HepG2 (cell line): ENCODE results near the gene POFUT2. TPM values are rescaled to one million over a fixed set of nuclear protein-coding genes. Genes with fewer than 3 reads are reported as not detected.

Source experiments
- BATF2 ChIP-seq: sonication (generic); formaldehyde crosslinking; IDR thresholded peaks from 2 replicates; pipeline ENCODE4 v1.8.0; 2022; ENCODE audit warnings: mild to moderate bottlenecking, missing genetic modification reagents, moderate library complexity
- CCDC6 ChIP-seq: sonication (generic); formaldehyde crosslinking; IDR thresholded peaks from 2 replicates; pipeline ENCODE4 v1.8.1; 2022; ENCODE audit warnings: mild to moderate bottlenecking, missing genetic modification reagents, moderate library complexity
- CHCHD3 ChIP-seq: sonication (generic); formaldehyde crosslinking; IDR thresholded peaks from 2 replicates; pipeline ENCODE4 v1.8.0; 2022; ENCODE audit warnings: mild to moderate bottlenecking, missing genetic modification reagents, moderate library complexity
- DR1 ChIP-seq: sonication (generic); formaldehyde crosslinking; IDR thresholded peaks from 2 replicates; pipeline ENCODE4 v1.8.0; 2021; ENCODE audit warnings: mild to moderate bottlenecking, missing genetic modification reagents, inconsistent platforms
- FOXA1 ChIP-seq, 2 experiments: fragments of 450-650 bp in 1 of 2; sonication (generic) in 1 of 2; formaldehyde crosslinking in 1 of 2; IDR thresholded peaks; 2 replicates each; pipeline versions ENCODE4 v1.4.0 to v1.6.1; 2016 to 2020; ENCODE audit warnings: missing genetic modification reagents in 1 of 2
- HNRNPL ChIP-seq: fragments of 200-400 bp; formaldehyde crosslinking; IDR thresholded peaks from 2 replicates; pipeline ENCODE4 v1.6.1; 2017; ENCODE audit warnings: mild to moderate bottlenecking, low read depth, low read length
- JARID2 ChIP-seq: sonication (generic); formaldehyde crosslinking; IDR thresholded peaks from 2 replicates; pipeline ENCODE4 v1.8.1; 2023; ENCODE audit warnings: missing genetic modification reagents, inconsistent platforms; ENCODE audit not compliant: insufficient replicate concordance
- KMT2B ChIP-seq: IDR thresholded peaks from 2 replicates; pipeline ENCODE4 v1.6.1; 2016; ENCODE audit warnings: missing genetic modification reagents, missing compliant biosample characterization
- MAFF ChIP-seq: IDR thresholded peaks from 2 replicates; pipeline ENCODE4 v1.6.1; 2011; ENCODE audit warnings: low read depth, low read length, improper control_type of control experiment
- MEIS2 ChIP-seq: sonication (generic); formaldehyde crosslinking; IDR thresholded peaks from 2 replicates; pipeline ENCODE4 v1.9.0; 2021; ENCODE audit warnings: mild to moderate bottlenecking, missing genetic modification reagents
- MXD3 ChIP-seq: IDR thresholded peaks from 2 replicates; pipeline ENCODE4 v1.6.1; 2016; ENCODE audit warnings: mild to moderate bottlenecking, missing biosample characterization, missing genetic modification reagents
- NAIF1 ChIP-seq: sonication (generic); formaldehyde crosslinking; IDR thresholded peaks from 2 replicates; pipeline ENCODE4 v1.5.0; 2020; ENCODE audit warnings: mild to moderate bottlenecking, missing genetic modification reagents, borderline replicate concordance
- NFE2L2 ChIP-seq: fragments of 150-350 bp; IDR thresholded peaks from 2 replicates; pipeline ENCODE4 v1.6.1; 2014; ENCODE audit warnings: low read length
- POLR2G ChIP-seq: fragments of 200-400 bp; formaldehyde crosslinking; IDR thresholded peaks from 2 replicates; pipeline ENCODE4 v1.6.1; 2018; ENCODE audit warnings: mild to moderate bottlenecking, low read depth, low read length, moderate library complexity
- RFXAP ChIP-seq: sonication (generic); formaldehyde crosslinking; IDR thresholded peaks from 2 replicates; pipeline ENCODE4 v1.4.0; 2020; ENCODE audit warnings: missing genetic modification reagents, borderline replicate concordance
- RNF219 ChIP-seq: sonication (generic); formaldehyde crosslinking; IDR thresholded peaks from 2 replicates; pipeline ENCODE4 v1.5.0; 2020; ENCODE audit warnings: mild to moderate bottlenecking, missing genetic modification reagents
- SNAPC5 ChIP-seq: sonication (generic); formaldehyde crosslinking; IDR thresholded peaks from 2 replicates; pipeline ENCODE4 v1.8.1; 2023; ENCODE audit warnings: mild to moderate bottlenecking, missing genetic modification reagents, borderline replicate concordance
- SP1 ChIP-seq, 2 experiments: fragments of 450-650 bp in 1 of 2; sonication (generic) in 1 of 2; formaldehyde crosslinking in 1 of 2; IDR thresholded peaks; 2 replicates each; pipeline versions ENCODE4 v1.4.0 to v1.6.1; 2016 to 2020; ENCODE audit warnings: missing genetic modification reagents in 1 of 2
- SP2 ChIP-seq: sonication (generic); formaldehyde crosslinking; IDR thresholded peaks from 2 replicates; pipeline ENCODE4 v1.5.1; 2020; ENCODE audit warnings: mild to moderate bottlenecking, missing genetic modification reagents
- TFDP2 ChIP-seq: sonication (generic); formaldehyde crosslinking; IDR thresholded peaks from 2 replicates; pipeline ENCODE4 v1.4.0; 2020; ENCODE audit warnings: missing genetic modification reagents
- XRCC5 ChIP-seq: fragments of 200-400 bp; formaldehyde crosslinking; optimal IDR thresholded peaks from 2 replicates; pipeline ENCODE3; 2017; ENCODE audit warnings: mild to moderate bottlenecking, low read length
- ZEB1 ChIP-seq: IDR thresholded peaks from 2 replicates; pipeline ENCODE4 v1.6.1; 2012; ENCODE audit warnings: mild to moderate bottlenecking, low read depth, inconsistent platforms; ENCODE audit not compliant: insufficient replicate concordance
- ZNF337 ChIP-seq: sonication (generic); formaldehyde crosslinking; IDR thresholded peaks from 2 replicates; pipeline ENCODE4 v1.5.1; 2020; ENCODE audit warnings: missing genetic modification reagents, low read depth, mild to moderate bottlenecking, borderline replicate concordance
- ZNF747 ChIP-seq: sonication (generic); formaldehyde crosslinking; IDR thresholded peaks from 2 replicates; pipeline ENCODE4 v1.8.1; 2023; ENCODE audit warnings: missing genetic modification reagents, mild to moderate bottlenecking, borderline replicate concordance
- ZNF792 ChIP-seq: IDR thresholded peaks from 2 replicates; pipeline ENCODE4 v1.6.1; 2016
- polyA plus RNA-seq, 8 experiments: library from polyadenylated mRNA; depleted of rRNA in 3 of 8; stranded (reverse) in 7 of 8; unstranded in 1 of 8; fragments of >200 nt; fragmentation: Illumina TruSeq in 4 of 8; extraction: Trizol in 4 of 8; gene quantifications; 2 replicates each; pipeline versions ENCODE4 v1.2.1 to v1.2.3, GENCODE V29; 2011 to 2016; ENCODE audit warnings: low read depth in 4 of 8, missing spikeins in 1 of 8, mixed read lengths in 1 of 8; ENCODE audit not compliant: insufficient read depth in 1 of 8
- total RNA-seq, 5 experiments: library from RNA; depleted of rRNA; stranded (reverse); fragments of >200 nt; fragmentation: Illumina TruSeq; extraction: Trizol; gene quantifications; 2 replicates each; pipeline ENCODE4 v1.2.3, GENCODE V29; 2016; ENCODE audit warnings: low read depth in 1 of 5

The POFUT2 gene
- total and polyA plus RNA-seq, 2 of the 13 experiments (the other 11 are each of a cell fraction or from before 2014, with no cell fraction given) = 22.8 to 24.0 TPM

- TF ChIP-seq RNF219 (CRISPR knock-in tag) (no peak), POLR2G (no peak; the same call in 1 of the 2 replicates), FOXA1 (IDR thresholded peaks at IDR 0.05) (no peak), FOXA1 (CRISPR knock-in tag; IDR thresholded peaks at IDR 0.05) (0 out of 2 replicates have a peak, but pooled peaks have one; percentile 3), CHCHD3 (no peak), JARID2 (CRISPR knock-in tag) (no peak), SP1 (IDR thresholded peaks at IDR 0.05) (no peak), SP1 (CRISPR knock-in tag; IDR thresholded peaks at IDR 0.05) (no peak), MXD3 (CRISPR knock-in tag) (peak; percentile 72; the same call in 1 of the 2 replicates), NAIF1 (CRISPR knock-in tag) (no peak), TFDP2 (CRISPR knock-in tag) (peak; percentile 51; the same call in 1 of the 2 replicates), KMT2B (CRISPR knock-in tag) (peak; percentile 64; the same call in 1 of the 2 replicates), CCDC6 (CRISPR knock-in tag) (peak; percentile 70; the same call in 1 of the 2 replicates), MAFF (no peak), NFE2L2 (no peak), ZNF747 (CRISPR knock-in tag) (no peak; the same call in 1 of the 2 replicates), XRCC5 (peak; percentile 78), BATF2 (no peak), ZNF792 (CRISPR knock-in tag) (peak; percentile 66; the same call in 1 of the 2 replicates), HNRNPL (0 out of 2 replicates have a peak, but pooled peaks have one; percentile 75), RFXAP (CRISPR knock-in tag) (peak; percentile 97), SNAPC5 (CRISPR knock-in tag) (no peak), SP2 (CRISPR knock-in tag) (no peak), MEIS2 (CRISPR knock-in tag) (0 out of 2 replicates have a peak, but pooled peaks have one; percentile 65), ZEB1 (no peak), DR1 (peak; percentile 29; the same call in 1 of the 2 replicates), ZNF337 (CRISPR knock-in tag) (peak; percentile 25; the same call in 1 of the 2 replicates)
These were observed 19.3 kb upstream of the POFUT2 start (continued) for GRCh38 chr21:45306832-45307571.
